ENCODE measurements around the gene CD300LD.
"Not testable (repeated sequence)": the region's sequence is repeated elsewhere in the genome, so short reads cannot be mapped to it uniquely, and the experiment has no call there.

Gene CD300LD

DNA sequence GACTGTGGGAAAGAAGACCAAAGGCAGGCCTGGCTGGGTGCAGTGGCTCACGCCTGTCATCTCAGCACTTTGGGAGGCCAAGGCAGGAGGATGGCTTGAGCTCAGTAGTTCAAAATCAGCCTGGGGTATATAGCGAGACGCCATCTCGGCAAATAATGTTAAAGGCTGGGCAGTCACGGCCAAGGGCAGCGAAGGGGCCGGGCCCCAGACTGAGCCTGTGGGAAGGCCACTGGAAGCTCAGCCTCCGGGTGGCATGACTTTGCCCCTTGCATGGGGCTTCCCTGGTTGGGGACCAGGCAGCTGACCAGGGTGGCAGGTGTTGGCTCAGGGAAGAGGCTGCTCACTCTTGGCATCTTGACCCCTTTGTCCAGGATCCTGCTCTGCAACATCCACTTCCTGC, 14.0 kb upstream of the CD300LD start:
- no peak for DNase-seq (ENCODE audit: low read depth, low spot score)

DNA sequence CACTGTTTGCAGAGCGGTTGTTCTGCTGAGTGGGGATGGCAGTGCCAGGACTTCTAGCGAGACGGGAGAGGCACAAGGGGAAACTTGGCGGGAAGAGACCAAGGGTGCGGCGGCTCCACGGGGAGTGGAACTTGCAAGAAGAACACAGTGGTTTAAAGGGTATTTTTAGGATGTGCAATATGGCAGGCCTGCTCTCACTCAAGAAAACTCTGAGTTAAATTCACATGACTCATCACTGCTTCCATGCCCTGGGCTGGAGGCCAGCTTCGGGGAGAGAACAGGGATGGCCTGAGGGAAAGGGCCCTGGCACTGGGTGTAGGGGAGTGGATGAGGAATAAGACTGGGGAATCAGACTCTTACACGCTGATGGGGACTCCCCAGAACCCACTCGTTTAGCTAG, 13.3 kb upstream of the CD300LD start:
- DNase-seq (ENCODE audit: low read depth, low spot score) = no peak

DNA sequence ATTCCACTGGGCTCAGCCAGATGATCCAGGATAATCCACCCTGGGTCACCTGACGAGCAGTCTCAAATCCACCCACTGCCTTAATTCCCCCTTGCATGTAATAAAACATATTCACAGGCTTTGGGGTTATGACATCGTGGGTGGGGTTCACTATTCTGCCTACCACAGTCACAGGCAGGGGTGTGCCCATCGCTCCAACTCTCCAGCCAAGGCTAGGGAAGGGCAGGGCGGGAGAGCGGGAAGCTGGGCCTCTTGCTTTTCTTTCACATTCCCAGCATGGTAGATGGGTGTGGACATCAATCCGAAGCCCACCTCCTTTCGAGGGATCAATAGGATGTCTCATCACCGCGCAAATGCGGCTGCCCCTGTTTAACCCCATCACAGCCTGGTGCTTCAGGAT, 12.7 kb upstream of the CD300LD start:
- DNase-seq (ENCODE audit: low read depth, low spot score) = no peak

DNA sequence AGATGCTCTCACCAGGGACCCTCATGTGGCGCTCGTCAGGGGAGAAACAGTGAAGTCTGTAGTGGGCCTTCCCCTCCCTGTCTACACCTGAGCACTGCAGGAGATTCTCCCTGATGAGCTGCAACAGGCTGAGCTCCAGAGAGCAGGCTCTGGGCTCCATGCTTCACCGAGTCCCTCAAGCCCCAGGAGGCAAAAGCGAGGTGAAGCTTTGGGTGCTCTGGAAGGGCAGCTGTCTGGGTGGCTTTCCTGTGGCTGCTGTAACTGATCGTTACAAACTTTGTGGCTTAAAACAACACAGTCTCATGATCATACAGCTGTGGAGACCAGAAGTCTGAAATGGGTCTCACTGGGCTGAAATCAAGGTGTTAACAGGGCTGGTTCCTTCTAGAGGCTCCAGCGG, 12.1 kb upstream of the CD300LD start:
- DNase-seq (ENCODE audit: low read depth, low spot score) = no peak

DNA sequence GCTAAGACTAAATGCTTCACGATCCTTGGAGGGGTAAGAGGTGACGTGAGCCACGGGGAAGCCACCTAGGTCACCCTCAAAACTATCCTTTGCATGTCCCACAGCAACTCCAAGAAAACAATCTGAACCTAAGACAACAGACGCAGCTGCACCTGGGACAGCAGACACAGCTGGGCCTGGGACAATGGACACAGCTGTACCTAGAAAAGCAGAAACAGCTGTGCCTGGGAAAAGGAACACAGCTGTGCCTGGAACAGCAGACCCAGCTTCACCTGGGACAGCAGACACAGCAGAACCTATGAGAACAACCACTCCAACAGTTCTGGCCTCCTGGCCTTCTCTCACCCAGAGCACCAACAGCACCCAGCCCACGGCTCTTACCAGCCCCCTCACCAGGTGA, 11.7 kb upstream of the CD300LD start:
- DNase-seq (ENCODE audit: low read depth, low spot score) = no peak

DNA sequence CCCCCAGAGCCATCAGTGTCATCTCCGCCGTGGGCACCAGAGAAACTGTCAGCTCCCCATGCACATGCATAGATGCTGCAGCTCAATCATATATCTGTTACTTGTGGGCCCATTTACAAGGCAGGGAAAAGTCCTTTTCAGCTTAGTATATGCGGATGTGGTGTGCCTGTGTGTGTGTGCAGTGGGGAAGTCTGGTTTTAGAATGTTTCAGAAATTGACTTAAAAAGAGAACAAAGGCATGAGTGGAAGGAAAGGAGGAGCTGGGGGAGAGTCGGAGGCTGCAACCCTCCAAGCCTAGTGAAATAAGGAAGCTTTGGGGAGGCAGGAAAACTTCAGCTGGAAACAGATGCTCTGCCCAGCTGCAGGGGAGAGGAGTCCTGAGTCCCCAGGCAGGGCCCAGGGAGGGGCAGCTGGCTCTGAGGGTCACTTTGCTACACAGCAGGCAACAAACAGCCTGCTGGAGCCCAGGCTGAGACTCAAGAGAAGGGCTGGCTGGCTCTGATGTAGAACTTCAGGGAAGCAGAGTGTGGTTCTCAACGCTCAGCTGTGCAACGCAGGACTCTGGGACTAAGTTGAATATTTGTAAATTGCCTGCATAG, 11.1 kb upstream of the CD300LD start:
- no peak for DNase-seq (ENCODE audit: low read depth, low spot score)

DNA sequence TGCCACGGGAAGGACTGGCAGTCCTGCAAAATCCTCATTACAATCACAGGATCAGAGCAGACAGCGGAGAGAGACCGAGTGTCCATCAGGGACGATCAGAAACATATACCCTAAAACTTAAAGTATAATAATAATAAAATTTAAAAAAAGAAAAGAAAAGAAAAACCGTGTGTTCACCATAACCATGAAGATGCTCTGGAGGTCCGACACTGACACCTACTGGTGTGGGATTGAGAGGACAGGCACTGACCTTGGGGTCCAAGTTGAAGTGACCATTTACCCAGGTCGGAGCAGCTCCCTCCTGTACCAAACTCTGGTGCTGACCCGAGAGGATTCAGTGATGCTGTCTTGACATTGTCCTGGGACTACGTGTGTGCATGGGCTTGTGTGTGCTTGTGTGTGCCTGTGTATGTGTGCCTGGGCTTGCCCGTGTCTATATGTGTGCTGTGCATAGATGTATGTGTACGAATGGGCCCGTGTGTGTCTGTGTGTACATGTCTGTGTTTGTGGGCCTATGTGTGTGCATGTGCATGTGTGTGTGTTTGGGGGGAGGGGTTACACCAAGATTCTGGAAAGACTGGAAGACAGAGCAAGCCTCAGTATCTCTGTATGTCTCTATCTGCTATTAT, 10.0 kb upstream of the CD300LD start:
- DNase-seq (ENCODE audit: low read depth, low spot score) = no peak

DNA sequence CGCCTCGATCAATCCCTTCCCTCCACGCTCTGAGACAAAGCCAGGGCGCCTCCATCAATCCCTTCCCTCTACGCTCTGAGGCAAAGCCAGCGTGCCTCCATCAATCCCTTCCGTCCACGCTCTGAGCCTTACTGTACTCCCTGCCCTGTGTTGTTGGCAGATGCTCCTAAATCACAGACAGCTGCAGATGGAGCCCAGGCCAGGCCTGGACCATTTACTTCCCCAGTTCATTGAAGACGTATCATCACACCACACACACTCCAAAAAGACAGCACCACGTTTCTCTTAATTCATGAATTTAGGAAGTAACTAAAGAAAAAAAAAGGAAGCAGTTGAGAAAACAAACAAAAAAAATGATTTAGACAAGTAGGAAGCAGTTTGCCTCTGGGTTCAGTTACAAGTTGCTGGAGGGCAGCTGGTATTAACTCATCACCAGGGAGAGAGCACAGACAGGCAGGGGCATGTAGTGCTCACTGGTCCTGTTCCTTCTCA, 7.4 kb upstream of the CD300LD start:
- no peak for DNase-seq (ENCODE audit: low read depth, low spot score)

DNA sequence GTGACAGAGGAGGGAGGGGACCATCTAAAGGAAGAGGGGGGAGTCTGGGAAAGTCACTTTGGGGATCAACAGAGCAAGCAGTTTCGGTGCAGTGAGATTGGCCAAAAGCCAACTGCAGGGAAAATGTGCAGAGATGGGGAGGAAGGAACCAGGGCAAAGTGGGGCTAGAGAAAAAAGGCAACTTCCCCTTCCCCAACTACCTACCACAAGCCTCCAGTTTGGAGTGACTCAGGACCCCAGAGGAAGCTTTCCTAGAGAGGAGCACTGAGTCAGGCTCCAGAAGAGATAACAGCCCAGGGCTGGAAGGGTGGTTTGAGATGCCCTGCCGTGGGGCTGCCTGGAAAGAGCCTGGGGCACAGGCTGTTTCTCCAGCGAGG, 6.9 kb upstream of the CD300LD start:
- DNase-seq (ENCODE audit: low read depth, low spot score) = no peak

DNA sequence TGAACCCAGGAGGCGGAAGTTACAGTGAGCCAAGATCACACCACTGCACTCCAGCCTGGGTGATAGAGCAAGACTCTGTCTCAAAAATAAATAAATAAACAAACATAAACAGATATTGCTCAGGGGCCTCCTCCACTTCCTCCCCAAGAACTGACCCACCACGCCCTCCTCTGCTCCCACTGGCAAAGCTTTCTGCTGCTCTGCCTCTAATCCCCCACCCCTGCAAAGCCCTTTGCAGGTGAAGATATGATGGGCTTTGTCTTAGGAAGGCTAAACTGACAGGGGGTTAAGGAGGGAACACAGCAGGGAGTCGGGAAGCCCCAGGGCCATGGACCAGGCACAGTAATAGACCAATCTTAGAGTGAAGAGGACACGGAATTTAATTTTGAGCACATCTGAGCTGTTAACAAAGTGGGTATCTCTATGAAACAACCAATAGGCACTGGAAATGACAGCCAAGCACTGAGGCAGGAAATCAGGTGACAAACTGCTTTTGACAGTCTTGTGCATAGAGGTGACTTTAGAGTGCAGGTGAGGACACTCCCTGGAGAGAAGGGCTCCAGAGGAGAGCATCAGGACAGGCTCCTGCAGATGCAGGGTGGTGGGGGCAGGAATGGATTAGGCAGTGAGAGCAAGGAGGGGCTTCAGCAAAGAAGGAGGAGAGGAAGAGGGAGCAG, 6.4 kb upstream of the CD300LD start:
- no peak for DNase-seq (ENCODE audit: low read depth, low spot score)

DNA sequence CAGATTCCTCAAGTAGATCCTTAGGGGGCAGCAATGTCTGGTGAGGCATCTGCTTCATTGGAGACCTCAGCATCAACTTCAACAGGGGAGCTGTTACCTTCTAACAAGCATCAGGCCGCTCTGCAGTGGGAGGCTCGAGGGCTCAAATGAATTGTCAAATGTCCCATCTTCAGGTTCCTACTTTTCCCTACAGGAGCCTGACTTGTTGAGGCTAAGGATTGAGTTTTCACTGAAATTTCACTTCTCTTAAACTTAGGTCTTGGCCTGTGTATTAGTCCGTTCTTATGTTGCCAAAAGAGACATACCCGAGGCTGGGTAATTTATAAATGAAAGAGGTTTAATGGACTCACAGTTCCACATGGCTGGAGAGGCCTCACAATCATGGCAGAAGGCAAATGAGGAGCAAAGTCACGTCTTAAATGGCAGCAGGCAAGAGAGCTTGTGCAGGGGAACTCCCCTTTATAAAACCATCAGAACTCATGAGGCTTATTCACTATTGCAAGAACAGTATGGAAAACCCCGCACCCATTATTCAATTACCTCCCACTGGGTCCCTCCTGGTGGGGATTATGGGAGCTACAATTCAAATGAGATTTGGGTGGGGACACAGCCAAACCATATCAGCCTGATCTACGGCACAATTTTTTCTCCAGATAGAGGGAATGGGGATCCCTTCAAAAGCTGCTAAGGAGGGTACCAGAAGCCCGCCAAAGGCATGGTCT, 5.1 kb upstream of the CD300LD start:
- no peak for DNase-seq (ENCODE audit: low read depth, low spot score)

DNA sequence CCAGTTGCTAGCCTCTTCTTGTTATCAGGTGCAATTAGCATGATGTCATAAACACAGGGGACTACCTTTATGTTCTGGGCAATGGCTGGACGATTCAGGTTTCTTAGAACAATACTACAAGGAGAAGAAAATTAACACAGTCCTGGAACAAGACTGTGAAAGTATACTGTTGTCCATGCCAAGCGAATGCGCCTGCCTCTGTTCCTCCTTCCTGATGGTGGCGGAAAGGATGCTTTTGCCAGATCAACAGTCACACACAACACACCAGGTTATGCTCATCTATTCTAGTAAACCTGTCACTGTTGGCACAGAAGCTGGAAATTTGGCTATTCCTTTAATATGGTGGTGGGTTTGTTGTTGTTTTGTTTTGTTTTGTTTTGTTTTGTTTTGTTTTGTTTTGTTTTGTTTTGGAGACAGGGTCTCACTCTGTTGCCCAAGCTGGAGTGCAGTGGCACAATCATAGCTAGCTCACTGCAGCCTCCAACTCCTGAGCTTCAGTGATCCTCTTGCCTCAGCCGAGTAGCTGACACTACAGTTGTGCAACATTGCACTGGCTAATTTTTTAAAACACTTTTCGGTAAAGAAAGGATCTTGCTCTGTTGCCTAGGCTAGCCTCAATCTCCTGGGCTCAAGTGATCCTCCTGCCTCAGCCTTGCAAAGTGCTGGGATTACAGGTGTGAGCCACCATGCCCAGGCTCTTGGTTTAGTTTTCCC, 3.1 kb upstream of the CD300LD start:
- DNase-seq (ENCODE audit: low read depth, low spot score) = no peak

DNA sequence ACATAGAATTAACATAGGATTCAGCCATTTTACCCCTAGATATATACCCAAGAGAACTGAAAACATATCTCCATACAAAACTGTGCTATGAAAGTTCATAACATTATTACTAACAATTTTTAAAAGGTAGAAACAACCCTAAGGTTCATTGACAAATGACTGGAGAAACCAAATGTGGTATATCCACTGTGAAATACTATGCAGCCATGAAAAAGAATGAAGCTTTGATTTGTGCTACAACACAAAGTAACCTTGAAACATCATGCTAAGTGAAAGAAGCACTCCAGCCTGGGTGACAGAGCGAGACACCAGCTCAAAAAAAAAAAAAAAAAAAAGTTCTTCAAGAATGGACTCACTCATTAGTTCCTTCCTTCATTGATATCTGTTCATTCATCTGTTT, 580 bp downstream of the CD300LD start:
- DNase-seq (ENCODE audit: low read depth, low spot score) = no peak

DNA sequence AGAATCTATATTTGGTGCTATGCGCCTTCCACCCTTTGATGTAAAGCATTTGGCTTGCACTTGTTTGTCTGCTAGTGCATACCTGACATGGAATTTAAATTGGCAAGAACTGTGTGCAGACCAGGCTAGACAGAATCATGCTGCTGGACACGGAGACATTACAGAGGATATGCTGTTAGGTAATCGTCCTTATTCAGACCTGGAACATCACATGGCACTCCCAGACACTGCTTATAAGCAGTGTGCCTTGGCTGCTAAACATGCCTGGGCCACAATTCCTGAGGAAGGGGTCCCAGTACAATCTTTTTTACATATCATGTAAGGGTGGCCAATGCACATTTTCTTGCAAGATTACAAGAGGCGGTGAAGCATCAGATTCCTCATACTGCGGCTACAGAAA, 6.4 kb downstream of the CD300LD start:
- no peak for DNase-seq (ENCODE audit: low read depth, low spot score)

DNA sequence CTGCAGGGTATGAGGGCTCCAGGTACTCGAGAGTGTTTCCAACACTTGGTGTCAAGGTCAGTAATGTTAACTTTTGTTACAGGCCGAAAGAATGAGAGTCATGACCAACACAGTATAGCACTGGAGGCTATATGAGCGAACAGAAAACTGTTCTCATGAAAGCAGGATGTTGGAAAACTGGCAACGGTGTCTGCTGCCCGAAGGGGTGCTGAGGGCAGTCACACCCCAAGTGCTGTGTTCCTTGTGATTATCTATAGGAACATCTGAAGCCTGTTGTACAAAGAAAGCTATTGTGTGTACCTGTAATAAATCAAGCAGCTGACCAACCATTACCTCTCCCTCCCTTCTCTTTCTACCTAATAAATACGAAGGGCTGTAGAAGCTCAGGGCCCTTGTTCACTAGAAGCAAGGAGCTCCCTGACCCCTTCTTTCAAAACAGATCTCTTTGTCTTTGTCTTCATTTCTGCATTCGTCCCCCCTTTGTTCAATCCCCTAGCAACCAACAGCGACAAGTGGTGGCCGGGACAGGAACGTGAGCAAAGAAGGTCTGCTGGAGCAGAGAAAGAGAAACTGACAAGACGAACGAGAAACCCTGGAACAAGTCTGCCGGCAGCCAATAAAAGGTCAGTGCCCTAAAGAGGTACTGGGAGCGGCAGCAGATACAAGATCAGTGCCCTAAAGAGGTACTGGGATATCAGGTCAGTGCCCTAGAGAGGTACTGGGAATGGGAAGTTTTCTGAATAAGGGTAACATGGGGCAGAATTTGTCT, 7.6 kb downstream of the CD300LD start:
- no peak for DNase-seq (ENCODE audit: low read depth, low spot score)

DNA sequence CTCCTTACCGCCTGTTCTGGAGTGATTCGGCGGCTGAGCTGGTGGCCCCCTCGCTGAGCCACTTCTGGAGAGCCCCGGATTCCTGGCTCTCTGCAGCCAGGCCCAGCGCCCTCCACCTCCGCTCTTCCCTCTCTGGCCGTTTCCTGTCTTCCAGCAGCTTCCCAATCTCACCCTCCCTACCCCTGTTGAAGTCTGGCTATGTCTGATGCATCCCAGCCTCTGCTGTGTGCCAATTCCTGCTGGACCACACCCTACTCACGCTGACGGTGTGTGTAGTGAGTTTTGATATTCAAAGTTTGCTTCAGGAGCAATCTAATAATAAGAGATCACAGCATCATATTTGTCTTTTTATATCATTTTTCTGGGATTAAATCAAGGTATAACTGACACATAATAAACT, 9.4 kb downstream of the CD300LD start:
- no peak for DNase-seq (ENCODE audit: low read depth, low spot score)

DNA sequence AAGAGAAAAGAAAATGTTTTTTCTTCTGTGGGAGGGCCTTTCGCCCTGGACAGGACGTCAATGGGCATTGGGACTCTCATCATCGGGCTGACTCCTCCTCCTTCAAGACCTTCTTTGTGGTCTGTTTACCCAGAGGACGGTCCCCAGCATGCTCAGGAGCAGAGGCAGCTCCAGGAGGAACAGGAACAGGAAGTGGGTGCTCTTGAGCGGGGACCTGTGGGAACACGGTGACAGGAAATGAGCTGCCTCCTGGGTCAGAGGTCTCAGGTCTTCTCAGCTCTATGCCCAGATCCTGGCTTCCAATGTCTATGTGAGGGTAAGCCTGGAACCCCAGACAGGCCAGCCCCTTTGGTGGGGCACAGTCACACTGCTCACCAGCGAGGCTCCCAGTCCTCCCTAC, 12.2 kb downstream of the CD300LD start:
- no peak for DNase-seq (ENCODE audit: low read depth, low spot score)

DNA sequence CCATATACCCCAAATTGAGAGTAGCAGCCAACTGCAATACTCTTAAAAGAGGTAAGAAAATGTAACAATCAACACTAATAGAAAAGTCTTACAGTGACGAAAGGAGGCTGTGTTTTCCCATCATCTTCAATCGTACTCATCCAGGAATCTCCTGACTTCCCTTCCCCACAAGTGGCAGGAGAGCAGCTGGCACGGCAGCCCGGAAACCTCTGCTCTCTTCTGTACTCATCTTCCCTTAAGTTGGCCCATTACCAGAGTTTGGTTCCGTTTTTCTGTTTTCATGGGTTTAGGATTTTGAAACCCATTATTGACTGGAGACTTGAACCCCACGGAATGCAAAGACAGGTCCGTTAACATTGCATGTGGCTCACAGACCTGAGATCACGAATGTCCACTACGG, 13.1 kb downstream of the CD300LD start:
- no peak for DNase-seq (ENCODE audit: low read depth, low spot score)

DNA sequence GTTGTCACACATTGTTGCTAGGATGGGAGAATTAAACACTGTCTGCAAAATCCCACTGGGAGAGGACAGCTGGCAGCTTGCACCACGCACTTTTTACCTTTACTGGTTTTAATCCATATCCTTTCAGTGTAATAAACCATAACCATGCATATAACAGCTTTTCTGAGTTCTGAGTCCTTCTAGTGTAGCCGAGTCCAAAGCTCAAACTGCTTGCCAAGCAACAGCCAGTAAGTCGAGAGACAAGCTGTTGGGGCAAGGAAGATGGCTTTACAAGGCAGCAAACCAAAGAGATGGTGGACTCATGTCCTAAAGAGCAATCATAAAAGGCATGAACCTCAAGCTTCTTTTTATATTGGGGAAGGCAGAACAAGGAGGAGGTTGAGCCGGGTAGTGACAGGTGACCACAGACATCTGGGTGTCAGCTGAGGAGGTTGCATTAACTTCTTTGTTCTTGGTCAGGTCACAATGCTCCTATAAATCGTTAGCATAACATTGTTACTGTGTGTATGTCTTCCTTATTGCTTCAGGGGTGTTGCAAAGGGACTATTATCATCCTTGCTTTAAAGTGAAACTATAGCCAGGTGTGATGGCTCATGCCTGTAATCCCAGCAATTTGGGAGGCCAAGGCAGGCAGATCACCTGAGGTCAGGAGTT, 17.5 kb downstream of the CD300LD start:
- no peak for DNase-seq (ENCODE audit: low read depth, low spot score)

DNA sequence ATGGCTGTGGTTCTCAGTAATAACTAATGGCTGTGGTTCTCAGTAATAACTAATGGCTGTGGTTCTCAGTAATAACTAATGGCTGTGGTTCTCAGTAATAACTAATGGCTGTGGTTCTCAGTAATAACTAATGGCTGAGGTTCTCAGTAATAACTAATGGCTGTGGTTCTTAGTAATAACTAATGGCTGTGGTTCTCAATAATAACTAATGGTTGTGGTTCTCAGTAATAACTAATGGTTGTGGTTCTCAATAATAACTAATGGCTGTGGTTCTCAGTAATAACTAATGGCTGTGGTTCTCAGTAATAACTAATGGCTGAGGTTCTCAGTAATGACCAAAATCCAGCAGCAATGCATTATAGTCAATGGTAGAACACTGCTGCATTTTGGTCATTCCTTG, 18.4 kb downstream of the CD300LD start:
- DNase-seq (ENCODE audit: low read depth, low spot score) = not testable (repeated sequence)

DNA sequence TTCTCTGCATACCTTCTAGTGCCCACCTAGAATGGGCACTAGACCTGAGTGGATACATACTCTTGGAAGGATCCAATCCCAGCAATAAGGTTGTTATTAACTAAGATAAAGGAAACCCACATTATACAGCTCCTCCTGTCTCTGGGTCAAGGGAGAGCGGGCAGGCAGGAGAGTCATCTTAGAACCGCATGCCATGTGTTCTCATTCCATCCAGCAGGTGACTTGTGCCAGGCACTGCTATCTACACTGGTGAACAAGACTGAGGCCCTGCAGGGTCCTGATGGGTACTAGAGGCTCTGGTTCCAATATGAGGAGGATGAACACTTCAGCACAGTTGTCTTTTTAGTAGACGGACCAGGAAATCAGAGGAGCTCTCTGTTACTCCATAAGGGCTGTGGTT, 18.9 kb downstream of the CD300LD start:
- no peak for DNase-seq (ENCODE audit: low read depth, low spot score)
